ENCODE data around the gene RER1. TPM values are rescaled to one million over a fixed set of nuclear protein-coding genes. Genes with fewer than 3 reads are reported as not detected.
A peak's percentile ranks its signal among the peaks of the same experiment; 100 is the strongest.

RER1 gene
- polyA plus RNA-seq, 4 donors = 103 to 139 (median 125) TPM

DNA sequence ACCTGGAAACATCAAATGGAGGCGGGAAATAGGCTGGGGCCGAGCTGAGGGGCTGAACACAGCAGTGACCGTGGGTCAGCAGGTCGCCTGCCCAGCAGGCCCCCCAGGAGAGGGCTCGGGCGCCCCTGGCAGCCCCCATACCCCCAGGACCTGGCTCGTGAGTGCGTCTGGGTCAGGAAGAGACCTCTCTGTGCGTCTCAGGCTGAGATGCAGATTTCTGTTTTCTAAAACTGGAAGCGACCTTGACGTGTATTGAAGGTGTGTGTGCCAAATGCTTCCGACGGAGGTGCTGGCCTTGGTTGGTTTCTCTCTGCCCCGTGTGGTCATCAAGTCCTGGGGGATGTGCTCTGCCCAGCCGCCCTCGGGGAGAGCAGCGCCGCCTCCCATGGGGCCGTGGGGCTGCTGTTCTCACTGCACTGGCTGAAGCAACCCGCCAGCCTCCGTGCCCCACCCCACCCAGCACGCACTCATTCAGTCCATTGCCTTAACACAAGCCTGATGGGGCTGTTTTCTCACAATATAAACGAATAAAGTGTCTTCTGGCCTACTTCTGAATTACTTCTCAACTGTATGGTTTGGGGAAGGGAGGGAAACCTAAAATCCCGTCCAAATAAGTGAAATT is 13.4 kb downstream of the RER1 start:
- DNase-seq (ENCODE audit: low read depth in 4 of 4, low spot score in 3 of 4) = no peak

DNA sequence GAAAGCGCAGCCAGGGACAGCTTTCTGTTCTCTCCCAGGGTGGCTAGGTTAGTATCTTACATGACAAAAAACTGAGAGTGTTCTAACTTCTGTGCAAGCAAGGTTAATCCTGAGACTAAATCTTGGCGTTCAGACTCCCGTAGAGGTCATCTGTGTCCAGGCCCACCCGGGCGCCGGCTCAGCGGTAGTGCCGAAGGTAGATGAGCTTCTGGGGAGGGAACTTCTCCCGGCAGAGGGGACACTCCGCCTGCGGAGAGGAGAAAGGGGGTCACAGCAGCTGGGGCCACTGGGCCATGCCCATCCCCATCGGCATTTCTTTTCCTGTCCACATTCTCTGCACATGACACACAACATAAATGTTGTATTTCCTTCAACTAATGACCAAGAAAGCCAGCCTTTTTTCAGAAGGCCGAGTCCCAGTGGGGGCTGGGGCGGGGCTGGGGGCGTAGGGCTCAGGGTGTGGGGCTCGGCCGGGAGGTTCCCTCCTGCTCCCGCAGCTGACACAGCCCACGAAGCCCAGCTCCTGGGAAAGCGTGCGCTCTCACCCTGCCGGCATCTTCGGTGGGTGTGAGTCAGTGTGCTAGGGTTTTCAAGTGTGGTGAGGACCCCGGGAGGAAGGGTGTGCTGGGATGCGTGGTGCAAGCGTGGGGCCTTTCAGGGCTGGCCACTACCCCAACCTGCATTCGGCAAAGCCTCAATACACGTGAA is 14.1 kb downstream of the RER1 start:
- no peak for DNase-seq (ENCODE audit: low read depth in 4 of 4, low spot score in 3 of 4)

GRCh38 chr1:2406451-2407041 is 14.9 kb downstream of the RER1 start:
- DNase-seq (ENCODE audit: low read depth in 4 of 4, low spot score in 3 of 4) = no peak

GRCh38 chr1:2407166-2407990 is 15.7 kb downstream of the RER1 start:
- no peak for DNase-seq (ENCODE audit: low read depth in 4 of 4, low spot score in 3 of 4)

DNA sequence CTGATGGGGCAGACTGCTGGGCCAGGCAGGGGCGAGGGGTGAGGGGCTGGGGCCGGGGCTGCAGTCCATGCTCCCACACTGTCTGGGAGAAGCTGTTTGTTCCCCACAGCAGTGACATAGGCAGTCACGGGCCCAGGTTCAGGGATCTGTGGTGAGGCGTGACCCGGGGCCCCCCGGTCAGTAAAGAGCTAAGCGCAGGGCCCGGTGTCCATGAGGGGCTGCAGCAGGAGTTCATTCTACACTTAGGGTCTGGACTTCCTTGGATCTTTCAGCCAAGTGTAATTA is 16.3 kb downstream of the RER1 start:
- DNase-seq (ENCODE audit: low read depth in 4 of 4, low spot score in 3 of 4) = no peak

DNA sequence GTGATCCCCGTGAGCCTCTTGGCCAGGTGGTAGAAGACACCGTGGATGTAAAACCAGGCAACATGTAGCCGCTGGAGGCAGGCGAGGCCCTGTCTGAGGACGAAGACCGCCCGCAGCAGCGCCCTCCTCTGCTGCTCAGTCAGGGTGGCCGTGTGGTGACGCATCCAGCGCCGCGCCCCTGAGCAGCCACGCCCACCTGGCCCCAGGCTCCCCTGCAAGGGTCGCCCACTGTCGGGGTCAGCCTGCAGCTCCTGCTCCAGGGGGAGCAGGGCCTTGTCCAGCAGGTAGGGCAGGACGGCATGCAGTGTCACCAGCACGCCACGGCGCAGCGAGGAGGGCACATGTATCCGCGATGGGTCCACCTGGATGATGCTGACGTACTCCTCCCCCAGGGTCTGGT is 16.8 kb downstream of the RER1 start:
- no peak for DNase-seq (ENCODE audit: low read depth in 4 of 4, low spot score in 3 of 4)

DNA sequence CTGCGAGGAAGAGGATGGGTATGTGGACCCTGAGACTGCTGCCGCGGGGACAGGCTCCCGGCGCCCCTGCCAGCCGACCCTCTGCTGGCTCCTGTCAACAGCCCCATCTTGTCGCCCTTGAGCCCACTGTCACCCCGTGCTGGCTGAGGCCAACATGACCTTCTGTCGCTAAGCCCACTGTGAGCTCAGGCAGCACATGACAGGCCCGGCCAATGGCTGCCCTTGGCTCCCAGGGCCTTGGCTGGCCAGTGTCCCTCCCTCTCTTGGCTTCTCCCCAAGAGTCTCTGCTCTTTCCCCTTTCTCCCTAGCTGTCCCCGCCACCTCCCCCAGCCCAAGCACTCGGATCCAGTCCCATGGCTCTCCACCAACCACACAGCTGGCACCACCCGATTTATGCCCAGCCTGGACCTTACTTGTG is 17.2 kb downstream of the RER1 start:
- no peak for DNase-seq (ENCODE audit: low read depth in 4 of 4, low spot score in 3 of 4)

DNA sequence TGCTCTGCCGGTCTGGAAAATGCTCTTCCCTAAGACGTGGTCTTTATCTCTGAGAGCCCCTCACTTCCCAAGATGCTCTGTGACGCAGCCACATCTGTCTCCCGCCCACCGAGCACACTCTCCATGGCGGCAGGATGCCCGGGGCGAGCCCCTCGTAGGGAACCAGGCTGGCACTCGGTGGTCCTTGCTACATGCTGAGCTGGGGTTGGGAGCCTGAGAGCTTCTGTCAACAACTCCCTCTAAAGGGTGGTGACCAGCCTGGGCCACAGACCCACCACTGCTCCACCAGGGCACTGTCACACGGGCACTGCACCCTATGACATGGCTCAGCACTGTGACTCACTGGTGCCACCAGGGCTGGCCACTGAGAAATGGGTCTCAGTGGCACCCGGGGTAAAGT is 18.1 kb downstream of the RER1 start:
- no peak for DNase-seq (ENCODE audit: low read depth in 4 of 4, low spot score in 3 of 4)

DNA sequence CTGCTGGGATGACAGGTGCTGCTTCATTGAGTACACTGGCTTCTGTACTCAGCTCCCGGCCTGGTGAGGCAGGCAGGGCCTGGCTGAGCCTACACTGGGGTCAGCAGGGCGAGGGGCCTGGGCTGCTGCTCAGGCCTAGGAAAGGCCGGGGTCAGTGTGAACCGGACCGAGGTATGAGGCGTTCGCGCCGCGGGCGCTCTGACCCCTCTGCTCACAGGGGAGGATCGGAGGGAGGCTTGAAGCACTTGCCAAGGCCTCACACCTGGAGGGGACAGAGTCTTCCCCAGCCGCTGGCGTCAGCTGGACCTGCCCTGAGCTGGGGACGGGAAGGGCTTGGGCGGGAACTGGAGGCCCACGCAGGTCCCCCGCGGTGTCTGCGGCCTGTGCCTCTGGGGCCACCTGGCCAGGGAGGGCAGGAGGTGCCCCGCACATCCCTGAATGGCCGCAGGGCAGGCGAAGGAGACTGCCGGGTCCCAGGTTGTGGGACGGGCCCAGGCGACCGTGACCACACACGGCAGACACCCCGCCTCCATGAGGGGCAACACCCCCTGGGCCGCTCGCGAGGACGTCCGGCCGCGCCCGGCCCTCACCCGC is 20.3 kb downstream of the RER1 start:
- DNase-seq (ENCODE audit: low read depth in 4 of 4, low spot score in 3 of 4) = no peak

- peak; percentile 81 to 92 (median 90) for DNase-seq (ENCODE audit: low read depth in 4 of 4, low spot score in 3 of 4)
These were observed 20.7 kb downstream of the RER1 start, which contains the start of gene PEX10 for GRCh38 chr1:2412395-2412772. Gene PEX10, minus strand, starts transcription at chr1:2412564. Its CDS starts 62 bp downstream, at chr1:2412502.

DNA sequence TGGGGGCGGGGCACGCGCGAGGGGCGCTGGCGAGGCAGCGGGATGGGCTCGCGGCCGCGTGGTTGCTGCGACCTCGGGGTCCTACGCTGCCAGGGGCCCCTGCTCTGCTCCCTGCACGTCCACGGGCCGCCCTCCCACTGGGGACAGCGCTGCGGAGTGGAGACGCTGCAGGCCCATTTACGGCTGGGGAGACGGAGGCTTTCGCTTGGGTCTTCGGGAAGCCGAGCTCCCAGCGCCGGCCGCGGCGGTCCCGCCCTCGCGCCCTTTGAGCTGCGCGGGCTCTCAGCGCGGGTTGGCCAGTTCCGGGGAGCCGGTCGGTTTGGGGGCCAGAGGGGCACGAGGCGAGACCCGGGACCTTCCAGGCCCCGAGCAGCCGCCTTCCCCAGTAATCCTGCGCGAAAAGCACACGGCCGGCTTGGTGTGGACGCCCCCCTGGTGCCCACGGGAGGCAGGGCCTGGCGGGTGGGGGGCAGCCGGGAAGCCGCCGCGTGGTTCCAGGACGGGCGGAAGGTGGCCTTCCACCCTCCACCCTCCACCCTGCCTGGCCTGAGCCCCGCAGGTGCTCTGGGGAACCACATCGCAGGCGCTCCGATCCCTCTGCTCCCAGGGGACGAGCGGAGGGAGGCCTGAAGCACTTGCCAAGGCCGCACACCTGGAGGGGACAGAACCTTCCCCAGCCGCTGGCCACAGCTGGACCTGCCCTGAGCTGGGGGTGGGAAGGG is 21.3 kb downstream of the RER1 start:
- DNase-seq (ENCODE audit: low read depth in 4 of 4, low spot score in 3 of 4) = no peak

DNA sequence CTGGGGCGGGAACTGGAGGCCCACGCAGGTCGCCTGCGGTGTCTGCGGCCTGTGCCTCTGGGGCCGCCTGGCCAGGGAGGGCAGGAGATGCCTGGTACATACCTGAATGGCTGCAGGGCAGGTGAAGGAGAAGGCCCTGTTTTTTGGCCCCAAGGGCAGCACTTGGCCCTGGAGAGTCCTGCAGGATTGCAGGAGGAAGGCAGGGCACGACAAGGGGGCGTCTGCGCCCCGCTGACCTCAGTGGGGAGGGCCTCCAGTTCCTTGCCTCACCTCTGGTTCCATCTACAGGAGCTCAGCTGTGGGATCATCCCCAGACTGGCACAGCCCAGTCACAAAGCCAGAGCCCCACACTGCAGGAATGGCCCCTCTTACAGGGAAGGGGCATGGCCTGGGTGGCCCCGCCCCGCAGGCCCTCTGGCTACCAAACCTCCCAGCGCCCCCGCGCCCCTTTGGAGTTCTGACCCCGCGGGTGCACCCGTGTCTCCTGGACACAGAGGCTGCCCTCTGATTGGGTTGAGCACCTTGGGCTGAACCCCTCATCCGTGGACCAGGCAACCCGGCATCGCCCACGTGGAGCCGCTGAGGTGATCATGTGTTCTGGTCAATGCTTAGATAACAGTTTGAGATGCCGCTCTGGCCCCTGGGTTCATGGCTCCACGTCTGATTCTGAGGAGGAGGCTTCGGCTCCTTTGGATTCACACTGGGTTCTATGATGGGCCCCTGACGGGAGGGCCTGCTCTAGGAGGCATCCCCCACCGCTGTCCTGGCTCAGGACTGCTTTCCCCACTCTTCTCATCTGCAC is 22.1 kb downstream of the RER1 start:
- no peak for DNase-seq (ENCODE audit: low read depth in 4 of 4, low spot score in 3 of 4)

- DNase-seq (ENCODE audit: low read depth in 4 of 4, low spot score in 3 of 4) = peak in 2 of 4 donors; percentile 39 to 45
These were observed 22.8 kb downstream of the RER1 start for GRCh38 chr1:2414297-2414958.

GRCh38 chr1:2415337-2415736 is 23.7 kb downstream of the RER1 start:
- DNase-seq (ENCODE audit: low read depth in 4 of 4, low spot score in 3 of 4) = no peak

GRCh38 chr1:2415801-2416208 is 24.2 kb downstream of the RER1 start:
- no peak for DNase-seq (ENCODE audit: low read depth in 4 of 4, low spot score in 3 of 4)

DNA sequence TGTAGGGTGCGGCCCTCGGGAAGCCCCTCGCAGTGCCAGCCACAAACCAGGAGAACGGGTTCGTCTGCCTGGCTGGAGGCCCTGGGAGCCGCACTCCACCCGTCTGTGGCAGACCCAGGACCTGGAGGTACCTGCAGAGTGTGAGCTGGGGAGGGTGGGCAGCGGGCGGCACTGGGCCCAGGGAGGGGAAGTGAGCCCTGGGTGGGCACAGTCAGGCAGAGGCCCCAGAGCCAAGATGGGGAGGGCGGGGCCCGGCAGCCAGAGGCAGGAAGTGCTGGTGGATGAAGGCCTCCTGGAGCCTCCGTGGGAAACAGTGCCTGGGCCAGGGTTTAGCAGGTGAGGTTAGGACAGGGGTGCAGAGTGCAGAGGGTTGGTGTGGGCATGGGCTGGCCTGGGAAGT is 24.8 kb downstream of the RER1 start:
- no peak for DNase-seq (ENCODE audit: low read depth in 4 of 4, low spot score in 3 of 4)

GRCh38 chr1:2417083-2417832 is 25.6 kb downstream of the RER1 start:
- no peak for DNase-seq (ENCODE audit: low read depth in 4 of 4, low spot score in 3 of 4)

DNA sequence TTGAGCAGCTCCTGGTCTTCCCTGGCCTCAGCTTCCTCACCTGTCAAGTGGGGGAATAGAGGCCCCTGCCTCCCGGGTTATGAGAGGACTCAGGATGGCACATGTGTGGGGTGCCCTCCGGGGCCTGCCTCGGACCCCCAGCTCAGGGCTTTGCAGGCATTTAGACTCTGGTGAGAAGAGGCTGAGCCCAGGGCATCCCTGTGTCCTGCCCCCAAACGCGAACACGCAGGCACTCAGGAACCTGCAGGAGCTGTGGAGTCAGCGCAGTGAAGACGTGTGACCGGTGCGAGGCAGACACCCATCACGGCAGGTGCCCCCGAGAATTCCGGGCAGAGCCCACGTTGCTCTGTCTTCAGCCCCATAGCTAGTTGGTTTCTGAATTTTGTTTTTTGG is 26.2 kb downstream of the RER1 start:
- no peak for DNase-seq (ENCODE audit: low read depth in 4 of 4, low spot score in 3 of 4)
